ENCODE measurements around the gene CABP1. TPM values are rescaled to one million over a fixed set of nuclear protein-coding genes. Genes with fewer than 3 reads are reported as not detected.

CABP1 gene
- total RNA-seq, 4 donors from 2014 or later, result 0.52 to 1.6 (median 0.62) TPM; not detected in 1

- TF ChIP-seq POLR2A (IDR thresholded peaks at IDR 0.05) (no peak), CTCF (IDR thresholded peaks at IDR 0.05 in 4 of 5, conservative IDR thresholded peaks at IDR 0.05 in 1 of 5) (no peak)
- intact Hi-C loops (cut with DNase I; ENCODE audit: low total_unique reads), result loop anchor here (5.0 to 10.0 kb wide), 3 partner anchors 201 to 449 kb away; partner anchors contain the start of genes GATC and TRIAP1
- H3K36me3 ChIP-seq, result no peaks in the 10 kb centered on the region
- peaks cover 27 to 41% (median 38%) of the 10 kb centered on the region in 3 donors for H3K27me3 ChIP-seq
- H3K27ac ChIP-seq, result no peak overlapping the region
- in situ Hi-C loops (cut with MboI; ENCODE audit: low sequenced_read_pairs in 4 of 4), result loop anchor here (5.0 to 25.0 kb wide), 7 partner anchors 59 to 466 kb away; partner anchors contain the start of genes UNC119B (in 3 of the 4), HNF1A (in 2 of the 4) and POP5 (in 2 of the 4)
- peaks cover 17 to 19% of the 10 kb centered on the region in 2 donors for H3K4me1 ChIP-seq
- no peak for DNase-seq
- no peaks in the 10 kb centered on the region for H3K9me3 ChIP-seq
- no peak overlapping the region for H3K4me3 ChIP-seq
- no peak for ATAC-seq
Observed at GRCh38 chr12:120646044-120646443, 5.6 kb downstream of the CABP1 start.

GRCh38 chr12:120647375-120647755 is 6.9 kb downstream of the CABP1 start:
- in situ Hi-C loops (cut with MboI; ENCODE audit: low sequenced_read_pairs in 4 of 4) (loop anchor here (5.0 to 25.0 kb wide), 7 partner anchors 60 to 465 kb away; partner anchors contain the start of genes UNC119B (in 3 of the 4), HNF1A (in 2 of the 4) and POP5 (in 2 of the 4)), intact Hi-C loops (cut with DNase I; ENCODE audit: low total_unique reads) (loop anchor here (1.0 to 10.0 kb wide), 5 partner anchors 67 to 447 kb away; partner anchors contain the start of genes GATC and TRIAP1)
- H3K27ac ChIP-seq, result no peak overlapping the region
- H3K27me3 ChIP-seq, result peaks cover 16 to 31% (median 25%) of the 10 kb centered on the region in 3 donors
- no peak for ATAC-seq
- H3K36me3 ChIP-seq, result no peaks in the 10 kb centered on the region
- no peak overlapping the region for H3K4me3 ChIP-seq
- no peak for TF ChIP-seq POLR2A (IDR thresholded peaks at IDR 0.05)
- H3K4me1 ChIP-seq, result peaks cover 14% of the 10 kb centered on the region in 2 donors
- no peak for DNase-seq
- H3K9me3 ChIP-seq, result no peaks in the 10 kb centered on the region

GRCh38 chr12:120649442-120650232 is 9.2 kb downstream of the CABP1 start:
- Histone ChIP-seq H3K4me3 (peak overlapping the region; percentile 33 to 47 (median 40)), H3K27ac (peak overlapping the region in 3 of 4 donors; percentile 38 to 45 (median 43)), H3K36me3 (no peaks in the 10 kb centered on the region), H3K27me3 (peaks cover 3 to 11% (median 10%) of the 10 kb centered on the region in 3 donors), H3K9me3 (no peaks in the 10 kb centered on the region), H3K4me1 (peaks cover 14 to 17% of the 10 kb centered on the region in 2 donors)
- DNase-seq (no peak), ATAC-seq (no peak)
- in situ Hi-C loops (cut with MboI; ENCODE audit: low sequenced_read_pairs in 4 of 4) (loop anchor here (5.0 to 25.0 kb wide), 7 partner anchors 62 to 463 kb away; partner anchors contain the start of genes UNC119B (in 3 of the 4), HNF1A (in 2 of the 4) and POP5 (in 2 of the 4)), intact Hi-C loops (cut with DNase I; ENCODE audit: low total_unique reads) (loop anchor here (1.0 to 10.0 kb wide), 4 partner anchors 66 to 445 kb away; partner anchors contain the start of genes GATC and TRIAP1)
- TF ChIP-seq CTCF (IDR thresholded peaks at IDR 0.05 in 4 of 5, conservative IDR thresholded peaks at IDR 0.05 in 1 of 5), result peak in 1 of 5 experiments; percentile 28
- TF ChIP-seq POLR2A (IDR thresholded peaks at IDR 0.05), result no peak

GRCh38 chr12:120650233-120650690 is 9.8 kb downstream of the CABP1 start:
- peak overlapping the region in 3 of 4 donors; percentile 25 to 44 (median 38) for H3K27ac ChIP-seq
- ATAC-seq (no peak), DNase-seq (no peak)
- H3K4me1 ChIP-seq, result peaks cover 14 to 17% of the 10 kb centered on the region in 2 donors
- no peaks in the 10 kb centered on the region for H3K36me3 ChIP-seq
- in situ Hi-C loops (cut with MboI; ENCODE audit: low sequenced_read_pairs in 4 of 4) (no loop called here), intact Hi-C loops (cut with DNase I; ENCODE audit: low total_unique reads) (no loop called here)
- TF ChIP-seq POLR2A (IDR thresholded peaks at IDR 0.05), result no peak
- TF ChIP-seq CTCF (IDR thresholded peaks at IDR 0.05 in 4 of 5, conservative IDR thresholded peaks at IDR 0.05 in 1 of 5), result no peak
- peak overlapping the region in 3 of 4 donors; percentile 33 to 47 (median 37) for H3K4me3 ChIP-seq
- no peaks in the 10 kb centered on the region for H3K9me3 ChIP-seq
- H3K27me3 ChIP-seq, result peaks cover 2 to 11% (median 5%) of the 10 kb centered on the region in 3 donors

GRCh38 chr12:120651821-120652220 is 11.4 kb downstream of the CABP1 start:
- intact Hi-C loops (cut with DNase I; ENCODE audit: low total_unique reads) (no loop called here), in situ Hi-C loops (cut with MboI; ENCODE audit: low sequenced_read_pairs in 4 of 4) (no loop called here)
- H3K27ac ChIP-seq, result peak overlapping the region in 1 of 4 donors; percentile 24
- H3K36me3 ChIP-seq, result no peaks in the 10 kb centered on the region
- DNase-seq, result no peak
- peak overlapping the region in 1 of 4 donors; percentile 47 for H3K4me3 ChIP-seq
- H3K9me3 ChIP-seq, result no peaks in the 10 kb centered on the region
- TF ChIP-seq CTCF (IDR thresholded peaks at IDR 0.05 in 4 of 5, conservative IDR thresholded peaks at IDR 0.05 in 1 of 5) (no peak), POLR2A (IDR thresholded peaks at IDR 0.05) (no peak)
- ATAC-seq, result no peak
- H3K27me3 ChIP-seq, result peaks cover 0 to 11% (median 2%) of the 10 kb centered on the region in 3 donors
- H3K4me1 ChIP-seq, result peaks cover 14 to 17% of the 10 kb centered on the region in 2 donors

All from gastrocnemius medialis (tissue), 4 donors.